Measurements from ENCODE around the gene TPM1. TPM values are rescaled to one million over a fixed set of nuclear protein-coding genes. Genes with fewer than 3 reads are reported as not detected.

The TPM1 gene
- total and polyA plus RNA-seq, 2 experiments from 2014 or later = 291 to 353 TPM

- Histone ChIP-seq H3K36me3 (replicated peaks; ENCODE audit: insufficient read depth, low read depth) (no peaks in the 10 kb centered on the region), H3K9me2 (replicated peaks; ENCODE audit: insufficient read depth) (no peaks in the 10 kb centered on the region), H3K4me2 (peak overlapping the region; percentile 97), H4K20me1 (ENCODE audit: insufficient read depth, poor library complexity, severe bottlenecking) (no peaks in the 10 kb centered on the region), H3K27ac (peak overlapping the region; percentile 70), H3K4me1 (ENCODE audit: insufficient read depth) (peaks cover 20% of the 10 kb centered on the region), H2AFZ (peak overlapping the region; percentile 54), H3K9me3 (ENCODE audit: low read depth) (no peaks in the 10 kb centered on the region), H3K27me3 (peaks cover 8% of the 10 kb centered on the region), H3K4me3 (peak overlapping the region; percentile 70), H3K79me2 (peaks cover 25% of the 10 kb centered on the region)
- whole genome bisulfite sequencing (ENCODE audit: low lambda C conversion rate, missing lambda C conversion rate) = 3% methylated on average over 20 of the region's 31 CpGs
- TF ChIP-seq EZH2phosphoT487 (IDR thresholded peaks at IDR 0.05; ENCODE audit: low read depth, severe bottlenecking, unreplicated experiment) = no peak
- DNase-seq (ENCODE audit: low spot score) = peak; percentile 24
These were observed 359 bp downstream of the TPM1 start for GRCh38 chr15:63042877-63043334.

GRCh38 chr15:63043335-63044076, 959 bp downstream of the TPM1 start:
- TF ChIP-seq CTCF (IDR thresholded peaks at IDR 0.05; ENCODE audit: poor library complexity) (no peak), EZH2phosphoT487 (IDR thresholded peaks at IDR 0.05; ENCODE audit: low read depth, severe bottlenecking, unreplicated experiment) (no peak), EZH2 (IDR thresholded peaks at IDR 0.05; ENCODE audit: borderline replicate concordance) (no peak)
- peak; percentile 32 for DNase-seq (ENCODE audit: low spot score)

GRCh38 chr15:63044077-63044644, 1.6 kb downstream of the TPM1 start:
- DNase-seq (ENCODE audit: low spot score) = no peak
- 36% methylated on average over 7 of the region's 7 CpGs for WGBS (ENCODE audit: low lambda C conversion rate, missing lambda C conversion rate)
- H3K27me3 ChIP-seq = peaks cover 8% of the 10 kb centered on the region
- H2AFZ ChIP-seq = peak overlapping the region; percentile 54
- H3K9me2 ChIP-seq (replicated peaks; ENCODE audit: insufficient read depth) = no peaks in the 10 kb centered on the region
- no peaks in the 10 kb centered on the region for H4K20me1 ChIP-seq (ENCODE audit: insufficient read depth, poor library complexity, severe bottlenecking)
- H3K36me3 ChIP-seq (replicated peaks; ENCODE audit: insufficient read depth, low read depth) = no peaks in the 10 kb centered on the region
- peaks cover 16% of the 10 kb centered on the region for H3K4me1 ChIP-seq (ENCODE audit: insufficient read depth)
- TF ChIP-seq CTCF (IDR thresholded peaks at IDR 0.05; ENCODE audit: poor library complexity) = no peak
- no peak for TF ChIP-seq EZH2 (IDR thresholded peaks at IDR 0.05; ENCODE audit: borderline replicate concordance)
- TF ChIP-seq EZH2phosphoT487 (IDR thresholded peaks at IDR 0.05; ENCODE audit: low read depth, severe bottlenecking, unreplicated experiment) = no peak
- peak overlapping the region; percentile 70 for H3K4me3 ChIP-seq
- peaks cover 32% of the 10 kb centered on the region for H3K79me2 ChIP-seq
- peak overlapping the region; percentile 70 for H3K27ac ChIP-seq
- H3K4me2 ChIP-seq = peak overlapping the region; percentile 97
- no peaks in the 10 kb centered on the region for H3K9me3 ChIP-seq (ENCODE audit: low read depth)

More at GRCh38 chr15:63043335-63044076, 959 bp downstream of the TPM1 start:
- Histone ChIP-seq H3K9me3 (ENCODE audit: low read depth) (no peaks in the 10 kb centered on the region), H3K9me2 (replicated peaks; ENCODE audit: insufficient read depth) (no peaks in the 10 kb centered on the region), H3K27ac (peak overlapping the region; percentile 70), H3K79me2 (peaks cover 26% of the 10 kb centered on the region), H3K4me2 (peak overlapping the region; percentile 97), H2AFZ (peak overlapping the region; percentile 54), H4K20me1 (ENCODE audit: insufficient read depth, poor library complexity, severe bottlenecking) (no peaks in the 10 kb centered on the region), H3K27me3 (peaks cover 8% of the 10 kb centered on the region), H3K36me3 (replicated peaks; ENCODE audit: insufficient read depth, low read depth) (no peaks in the 10 kb centered on the region), H3K4me3 (peak overlapping the region; percentile 70), H3K4me1 (ENCODE audit: insufficient read depth) (peaks cover 16% of the 10 kb centered on the region)
- under 1% methylated on average over 53 of the region's 54 CpGs for WGBS (ENCODE audit: low lambda C conversion rate, missing lambda C conversion rate)
